Measurements from ENCODE around the gene GPR4.

The GPR4 gene

DNA sequence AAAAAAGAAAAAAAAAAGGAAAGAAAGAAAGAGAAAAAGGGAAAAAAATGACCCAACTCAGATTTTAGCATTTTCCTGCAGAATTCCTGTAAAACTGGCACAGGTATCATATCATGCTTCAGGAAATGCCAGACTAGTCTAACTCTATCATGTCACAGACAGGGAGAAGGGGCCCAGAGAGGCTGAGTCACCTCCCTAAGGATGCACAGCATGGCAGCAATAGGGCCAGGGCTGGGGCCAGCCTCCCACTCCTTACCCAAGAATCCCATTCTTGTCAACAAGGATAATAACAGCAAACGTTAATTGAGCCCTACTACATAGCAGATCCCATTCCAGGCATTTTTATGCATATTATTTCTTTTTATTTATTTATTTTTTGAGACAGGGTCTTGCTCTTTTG is 8.5 kb downstream of the GPR4 start:
- DNase-seq, result no peak
- in situ Hi-C loops (cut with HindIII; ENCODE audit: low pct_ligation_motif_present, low pct_unique_long_range_greater_than_20kb, low sequenced_read_pairs), result no loop called here

DNA sequence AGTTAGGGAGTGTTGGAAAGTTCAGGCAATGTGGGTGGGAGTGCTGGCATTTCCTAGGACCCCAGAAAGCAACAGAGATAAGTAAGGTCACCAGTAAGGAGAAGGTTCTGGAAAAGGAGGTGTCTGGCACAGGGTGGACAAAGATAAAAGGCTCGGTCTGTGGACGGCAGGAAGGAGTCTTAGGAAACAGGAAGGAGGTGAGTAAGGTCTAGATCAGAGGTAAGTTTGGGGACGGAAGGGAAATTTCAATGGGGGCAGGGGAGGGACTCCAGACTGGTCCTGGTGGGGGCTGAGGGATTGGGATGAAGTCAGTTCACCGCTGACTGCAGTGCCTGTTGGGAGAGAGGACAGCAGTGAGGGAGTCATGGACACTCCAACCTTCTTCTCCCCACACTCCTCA is 9.6 kb downstream of the GPR4 start:
- no peak for DNase-seq
- in situ Hi-C loops (cut with HindIII; ENCODE audit: low pct_ligation_motif_present, low pct_unique_long_range_greater_than_20kb, low sequenced_read_pairs), result no loop called here

DNA sequence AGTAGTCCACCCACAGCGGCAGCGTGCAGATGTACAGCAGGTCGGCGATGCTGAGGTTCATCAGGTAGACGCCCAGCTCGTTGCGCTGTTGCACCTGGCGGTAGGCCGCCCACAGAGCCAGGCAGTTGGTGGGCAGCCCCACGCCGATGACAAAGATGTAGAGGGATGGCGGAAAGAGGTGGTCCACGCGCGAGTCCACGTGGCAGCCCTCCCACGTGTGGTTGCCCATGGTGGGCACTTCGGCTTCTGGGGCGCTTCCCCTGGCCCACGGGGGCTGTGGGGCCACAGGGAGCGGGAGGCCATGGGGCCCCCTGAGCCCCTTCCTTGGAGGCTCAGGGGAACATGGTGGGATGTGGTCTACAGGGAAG is 10.4 kb downstream of the GPR4 start:
- in situ Hi-C loops (cut with HindIII; ENCODE audit: low pct_ligation_motif_present, low pct_unique_long_range_greater_than_20kb, low sequenced_read_pairs), result no loop called here
- no peak for DNase-seq

DNA sequence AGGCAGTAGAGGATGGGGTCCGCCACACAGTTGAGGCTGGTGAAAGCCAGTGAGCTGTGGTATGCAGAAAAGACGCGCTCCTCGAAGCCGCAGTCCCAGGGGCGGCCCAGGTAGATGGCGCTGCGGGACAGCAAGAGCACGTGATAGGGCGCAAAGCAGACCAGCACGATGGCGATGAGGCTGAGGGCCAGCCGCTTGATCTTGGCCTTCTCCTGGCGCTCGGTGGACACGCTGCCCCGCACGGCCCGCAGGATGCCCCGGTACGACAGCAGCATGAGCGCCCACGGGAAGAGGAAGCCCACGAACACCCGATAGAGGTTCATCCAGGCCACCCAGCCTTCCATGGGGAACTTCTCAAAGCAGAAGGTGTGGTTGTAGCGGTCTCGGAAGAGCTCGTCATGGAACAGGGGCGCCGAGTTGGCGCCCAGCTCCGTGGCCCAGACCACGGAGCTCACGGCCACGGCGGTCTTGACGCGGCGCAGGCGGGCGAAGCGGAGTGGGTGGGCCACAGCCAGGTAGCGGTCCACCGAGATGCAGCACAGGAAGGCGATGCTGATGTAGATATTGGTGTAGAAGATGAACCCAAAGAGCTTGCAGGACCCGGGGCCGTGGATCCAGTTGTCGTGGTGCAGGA is 10.9 kb downstream of the GPR4 start:
- in situ Hi-C loops (cut with HindIII; ENCODE audit: low pct_ligation_motif_present, low pct_unique_long_range_greater_than_20kb, low sequenced_read_pairs), result no loop called here

DNA sequence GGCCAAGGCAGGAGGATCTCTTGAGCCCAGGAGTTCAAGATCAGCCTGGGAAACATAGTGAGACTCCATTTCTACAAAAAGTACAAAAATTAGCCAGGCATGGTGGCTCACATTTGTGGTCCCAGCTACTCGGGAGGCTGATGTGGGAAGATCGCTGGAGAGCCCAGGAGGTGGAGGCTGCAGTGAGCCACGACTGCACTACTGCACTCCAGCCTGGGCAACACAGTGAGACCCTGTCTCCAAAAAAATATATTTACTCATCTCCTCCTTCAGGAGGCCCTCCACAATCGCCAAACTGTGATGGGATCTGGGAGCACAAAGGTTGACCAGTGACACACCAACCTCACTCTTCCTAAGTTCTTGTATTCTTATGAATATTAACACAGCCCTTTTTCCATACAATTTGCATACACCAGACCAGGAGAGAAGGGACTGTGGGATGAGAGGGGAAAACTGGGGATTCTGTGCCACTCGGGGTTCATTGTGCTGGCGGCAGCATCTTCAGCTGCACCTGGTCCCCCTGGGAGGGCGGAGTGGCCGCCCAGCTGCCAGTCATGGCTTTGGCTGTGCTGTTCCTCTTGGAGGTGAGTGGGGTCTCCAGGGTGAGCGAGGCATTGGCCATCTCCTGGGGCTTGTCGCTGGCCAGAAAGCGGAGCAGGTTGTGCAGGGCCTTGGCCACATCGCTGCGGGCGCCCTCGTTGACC is 11.6 kb downstream of the GPR4 start:
- in situ Hi-C loops (cut with HindIII; ENCODE audit: low pct_ligation_motif_present, low pct_unique_long_range_greater_than_20kb, low sequenced_read_pairs), result no loop called here
- DNase-seq, result no peak

More for the DNA sequence above, 10.9 kb downstream of the GPR4 start:
- DNase-seq, result peak; percentile 14

DNA sequence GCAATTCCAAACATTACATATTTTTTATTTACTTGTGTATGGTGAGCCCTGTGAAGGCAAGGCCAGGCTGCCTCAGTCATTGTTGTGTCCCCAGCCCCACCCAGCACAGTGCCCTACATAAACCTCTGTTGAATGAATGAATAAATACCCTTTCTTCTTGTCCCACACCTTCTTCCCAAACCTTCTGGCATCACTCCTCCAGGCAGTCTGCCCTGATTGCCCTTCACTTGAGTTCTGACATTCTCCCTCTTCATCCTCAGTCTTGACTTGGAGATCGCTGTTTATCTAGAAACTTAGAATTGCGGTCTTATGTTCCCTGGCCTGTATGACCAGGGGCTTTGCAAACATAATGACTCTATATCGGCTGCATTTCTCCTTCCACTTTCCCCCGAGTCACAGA is 12.2 kb downstream of the GPR4 start:
- in situ Hi-C loops (cut with HindIII; ENCODE audit: low pct_ligation_motif_present, low pct_unique_long_range_greater_than_20kb, low sequenced_read_pairs), result no loop called here
- no peak for DNase-seq

DNA sequence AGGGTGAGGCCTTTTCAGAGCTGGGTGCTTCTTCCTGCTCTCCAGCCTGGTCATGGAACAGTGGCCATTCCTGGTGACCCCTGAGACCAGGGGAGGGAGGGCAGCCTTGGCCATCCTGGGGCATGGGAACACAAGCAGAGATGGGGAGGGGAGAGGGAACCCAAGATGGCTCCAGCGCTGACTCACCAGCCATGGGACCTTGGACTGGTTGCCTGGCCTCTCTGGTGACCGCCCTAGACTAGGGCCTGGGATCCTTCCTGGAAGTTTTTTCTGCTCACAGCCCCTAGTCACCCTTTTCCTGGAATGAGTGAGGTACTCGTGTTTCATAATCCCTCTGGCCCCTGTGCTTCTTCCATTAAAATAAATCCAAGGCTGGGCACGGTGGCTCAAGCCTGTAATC is 14.1 kb downstream of the GPR4 start:
- in situ Hi-C loops (cut with HindIII; ENCODE audit: low pct_ligation_motif_present, low pct_unique_long_range_greater_than_20kb, low sequenced_read_pairs), result no loop called here
- no peak for DNase-seq

DNA sequence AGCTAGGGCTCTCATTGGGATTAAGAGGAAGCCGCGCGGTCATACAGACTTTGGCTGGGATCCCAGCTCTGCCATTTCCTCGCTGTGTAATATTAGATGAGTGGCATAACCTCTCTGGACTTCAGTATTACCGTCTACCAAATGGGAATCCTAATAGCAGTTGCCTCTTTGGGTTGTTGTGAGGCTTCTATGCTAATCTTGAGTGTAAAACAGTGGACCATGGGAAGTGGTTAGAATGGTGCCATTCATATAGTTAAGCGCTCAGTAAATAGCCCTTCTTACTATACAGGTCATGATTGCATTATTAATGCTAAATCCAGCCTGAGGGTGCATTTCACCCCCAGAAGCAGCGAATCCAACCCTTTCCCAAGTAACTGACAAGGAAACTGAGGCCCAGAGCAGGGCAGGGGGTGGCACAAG is 16.8 kb downstream of the GPR4 start:
- no peak for DNase-seq
- in situ Hi-C loops (cut with HindIII; ENCODE audit: low pct_ligation_motif_present, low pct_unique_long_range_greater_than_20kb, low sequenced_read_pairs), result no loop called here

DNA sequence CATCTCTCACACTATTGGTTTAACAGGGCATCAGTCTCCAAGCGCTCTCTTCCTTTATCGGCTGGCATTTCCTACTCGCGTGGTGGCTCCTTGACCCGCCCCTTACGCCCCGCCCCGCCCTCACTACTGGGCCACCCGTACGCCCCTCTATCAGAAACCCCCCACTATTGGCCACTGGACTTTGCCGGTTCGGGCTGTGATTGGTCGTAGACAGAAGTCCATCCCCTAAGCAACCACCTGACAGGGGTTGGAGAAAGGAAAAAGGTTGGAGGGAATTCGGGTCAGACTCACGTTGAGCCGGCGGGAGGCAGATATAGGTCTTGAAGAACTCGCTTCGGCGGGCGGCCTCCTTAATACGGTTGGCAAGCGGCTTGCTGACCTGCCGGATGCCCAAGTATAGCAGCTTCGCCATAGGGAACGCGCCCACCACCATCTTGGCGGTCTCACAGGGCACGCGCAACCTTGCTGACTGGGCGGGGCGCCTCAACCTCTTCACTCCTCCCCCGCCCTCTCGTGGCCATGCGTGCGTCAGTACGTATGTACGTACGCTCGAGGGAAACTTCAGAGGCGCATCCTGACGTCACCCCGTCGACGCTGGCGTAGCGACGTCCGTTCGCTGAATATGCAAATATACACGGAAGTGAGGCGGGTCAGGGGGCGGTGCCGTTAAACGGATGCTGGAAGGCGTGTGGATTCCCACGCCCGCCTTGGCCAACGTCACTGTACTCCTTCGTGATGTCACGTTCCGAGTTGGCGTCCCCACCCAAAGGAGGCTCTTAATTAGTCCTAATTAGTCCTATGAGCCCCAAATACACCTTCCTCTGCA is 17.5 kb downstream of the GPR4 start, which contains the start of gene OPA3:
Gene OPA3, minus strand, starts transcription at position 471 of the 826 bp plus-strand sequence. Its CDS starts 38 bp downstream, at position 433.
- in situ Hi-C loops (cut with HindIII; ENCODE audit: low pct_ligation_motif_present, low pct_unique_long_range_greater_than_20kb, low sequenced_read_pairs), result no loop called here
- peak; percentile 99 for DNase-seq

DNA sequence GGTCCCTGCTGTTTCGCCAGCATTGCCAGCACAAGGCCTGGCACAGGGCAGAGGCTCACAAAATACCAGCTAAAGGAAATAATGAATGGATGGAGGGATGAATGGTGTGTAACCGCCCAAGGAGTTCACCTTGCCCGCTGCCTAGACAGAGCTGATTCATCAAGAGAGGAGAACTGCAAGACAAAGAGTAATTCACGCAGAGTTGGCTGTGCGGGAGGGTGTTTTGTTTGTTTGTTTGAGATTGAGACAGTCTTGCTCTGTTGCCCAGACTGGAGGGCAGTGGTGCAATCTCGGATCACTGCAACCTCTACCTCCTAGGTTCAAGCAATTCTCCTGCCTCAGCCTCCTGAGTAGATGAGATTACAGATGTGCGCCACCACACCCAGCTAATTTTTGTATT is 20.4 kb downstream of the GPR4 start:
- in situ Hi-C loops (cut with HindIII; ENCODE audit: low pct_ligation_motif_present, low pct_unique_long_range_greater_than_20kb, low sequenced_read_pairs), result no loop called here
- DNase-seq, result no peak

DNA sequence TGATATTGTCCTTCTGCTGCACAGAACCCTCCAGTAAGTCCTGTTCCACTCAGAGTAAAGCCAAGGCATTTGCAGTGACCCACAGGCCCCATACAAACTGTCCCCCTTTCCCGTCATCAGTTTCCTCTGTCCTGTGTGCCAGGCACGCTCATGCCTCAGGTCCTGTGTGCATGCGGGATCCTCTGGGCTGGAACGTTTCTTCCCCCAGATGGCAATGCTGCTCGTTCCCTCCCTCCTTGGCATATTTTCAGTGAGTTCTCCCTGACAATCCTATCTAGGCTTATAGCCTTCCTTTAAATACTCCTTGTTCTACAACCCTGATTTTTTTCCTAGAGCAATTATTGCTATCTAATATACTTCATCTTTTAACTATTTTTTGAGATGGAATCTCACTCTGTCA is 23.2 kb downstream of the GPR4 start:
- DNase-seq, result no peak
- in situ Hi-C loops (cut with HindIII; ENCODE audit: low pct_ligation_motif_present, low pct_unique_long_range_greater_than_20kb, low sequenced_read_pairs), result no loop called here

DNA sequence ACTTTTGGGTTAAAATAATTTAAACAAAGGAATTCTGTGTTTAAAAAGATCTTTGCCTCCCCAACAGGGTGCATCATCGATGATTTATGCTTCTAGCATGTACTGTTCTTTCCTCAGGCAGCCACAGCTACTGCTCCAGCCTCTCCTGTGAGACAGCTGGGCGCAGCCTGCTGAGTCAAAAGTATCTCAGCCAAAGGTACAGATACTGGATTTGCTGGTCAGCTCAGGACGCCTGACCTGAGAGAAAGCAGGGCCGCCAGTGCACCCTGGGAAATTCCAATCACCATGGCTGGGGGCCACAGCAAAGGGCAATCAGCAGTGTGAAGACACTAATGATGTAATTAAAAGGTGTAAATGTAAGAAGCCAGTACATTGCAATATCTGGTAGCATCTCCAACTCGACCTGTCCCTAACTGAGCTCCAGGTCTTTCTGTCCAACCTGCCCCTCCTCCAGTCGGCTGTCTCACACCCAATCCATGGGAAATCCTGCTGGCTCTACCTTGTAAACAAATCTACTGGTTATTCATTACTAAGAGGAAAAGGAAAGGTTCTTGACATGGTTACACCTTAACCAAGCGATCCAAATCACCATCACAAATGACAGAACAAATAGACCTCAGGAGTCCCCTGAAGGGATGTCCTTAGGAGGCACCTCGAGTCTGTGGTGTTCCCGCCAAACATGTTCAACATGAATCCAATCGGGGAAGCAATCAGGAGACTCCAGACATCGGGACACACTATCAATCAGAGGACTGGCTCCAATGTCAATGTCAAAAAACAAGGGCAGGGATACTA is 24.7 kb downstream of the GPR4 start:
- in situ Hi-C loops (cut with HindIII; ENCODE audit: low pct_ligation_motif_present, low pct_unique_long_range_greater_than_20kb, low sequenced_read_pairs), result no loop called here
- DNase-seq, result peak; percentile 76

DNA sequence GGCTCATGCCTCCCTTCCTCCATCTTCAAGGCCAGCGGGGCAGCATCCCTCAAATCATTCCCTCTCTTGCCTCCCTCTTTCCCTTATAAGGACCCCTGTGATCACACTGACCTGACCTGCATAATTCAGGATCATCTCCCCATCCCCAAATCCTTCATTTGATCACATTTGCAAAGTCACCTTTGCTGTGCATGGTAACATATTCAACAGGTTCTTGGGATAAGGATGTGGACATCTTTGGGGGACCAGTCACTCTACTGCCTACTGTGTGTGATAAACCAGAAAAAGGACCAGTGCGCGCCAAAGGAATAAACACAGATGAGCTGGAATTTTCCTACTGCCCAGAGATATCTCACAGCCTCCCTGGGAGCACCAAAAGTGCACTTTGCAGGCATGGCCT is 25.3 kb downstream of the GPR4 start:
- DNase-seq, result no peak
- in situ Hi-C loops (cut with HindIII; ENCODE audit: low pct_ligation_motif_present, low pct_unique_long_range_greater_than_20kb, low sequenced_read_pairs), result no loop called here

DNA sequence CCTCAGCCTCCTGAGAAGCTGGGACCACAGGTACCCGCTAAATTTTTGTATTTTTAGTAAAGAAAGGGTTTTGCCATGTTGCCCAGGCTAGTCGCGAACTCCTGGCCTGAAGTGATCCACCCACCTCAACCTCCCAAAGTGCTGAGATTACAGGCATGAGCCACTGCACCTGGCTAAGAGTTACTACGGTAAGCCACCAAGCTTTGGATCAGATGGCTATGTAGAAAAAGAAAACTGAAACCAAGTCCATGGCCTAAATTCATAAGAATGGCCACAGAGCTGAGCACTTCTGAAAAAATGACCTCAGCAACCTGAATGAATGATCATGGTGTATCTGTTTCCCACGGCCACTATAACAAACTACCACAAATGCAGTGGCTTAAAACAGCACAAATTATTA is 26.8 kb downstream of the GPR4 start:
- in situ Hi-C loops (cut with HindIII; ENCODE audit: low pct_ligation_motif_present, low pct_unique_long_range_greater_than_20kb, low sequenced_read_pairs), result no loop called here
- no peak for DNase-seq

DNA sequence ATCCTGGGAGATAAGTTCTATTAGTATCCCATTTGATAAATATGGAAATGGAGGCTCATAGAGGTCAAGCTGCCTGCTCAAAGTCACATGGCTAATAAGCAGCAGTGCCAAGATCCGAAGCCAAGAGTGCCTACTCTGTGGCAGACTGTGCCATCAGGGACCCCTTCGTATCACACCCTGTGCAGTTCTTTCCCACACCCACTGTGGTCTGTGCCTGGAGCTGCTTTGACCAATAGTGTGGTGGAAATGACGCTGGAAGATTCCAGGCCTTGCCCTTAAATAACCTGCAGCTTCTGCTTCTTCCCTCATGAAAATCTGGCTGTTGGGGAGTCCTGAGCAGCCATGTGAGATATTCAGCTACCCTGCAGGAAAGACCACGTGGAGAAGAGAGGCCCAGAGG is 27.5 kb downstream of the GPR4 start:
- no peak for DNase-seq
- in situ Hi-C loops (cut with HindIII; ENCODE audit: low pct_ligation_motif_present, low pct_unique_long_range_greater_than_20kb, low sequenced_read_pairs), result no loop called here

DNA sequence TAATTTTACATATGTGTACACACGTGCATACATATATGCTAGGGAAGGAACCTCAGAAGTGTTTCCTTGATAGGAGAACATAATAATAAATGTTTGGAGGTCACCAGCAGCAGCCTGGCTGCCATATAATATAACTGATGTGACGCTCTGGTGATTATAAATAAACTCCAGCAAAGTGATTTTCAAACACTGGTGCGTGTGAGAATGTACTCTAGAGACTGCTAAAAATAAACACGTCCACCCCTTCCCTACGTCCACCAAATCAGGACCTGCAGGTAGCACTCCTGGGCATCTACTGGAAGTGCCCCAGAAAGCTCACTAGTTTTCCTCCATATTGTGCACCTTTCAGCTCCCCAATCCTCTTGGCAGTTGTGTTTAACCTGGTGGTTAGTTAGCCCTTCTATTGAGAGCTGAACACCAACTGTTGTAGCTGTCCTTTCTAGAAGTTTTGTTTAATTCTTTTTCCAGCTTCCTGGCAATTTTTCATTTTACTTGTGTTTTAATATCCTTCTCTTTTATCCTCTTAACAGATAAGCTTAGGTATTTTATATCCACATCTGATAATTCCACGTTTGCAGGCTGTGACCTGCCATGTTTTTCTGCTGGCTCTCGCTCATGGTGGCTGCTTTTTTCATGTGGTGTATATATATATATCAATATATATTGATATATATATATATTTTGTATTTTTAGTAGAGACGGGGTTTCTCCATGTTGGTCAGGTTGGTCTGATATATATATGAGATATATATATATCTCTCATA is 30.4 kb downstream of the GPR4 start:
- in situ Hi-C loops (cut with HindIII; ENCODE audit: low pct_ligation_motif_present, low pct_unique_long_range_greater_than_20kb, low sequenced_read_pairs), result no loop called here
- DNase-seq, result no peak

DNA sequence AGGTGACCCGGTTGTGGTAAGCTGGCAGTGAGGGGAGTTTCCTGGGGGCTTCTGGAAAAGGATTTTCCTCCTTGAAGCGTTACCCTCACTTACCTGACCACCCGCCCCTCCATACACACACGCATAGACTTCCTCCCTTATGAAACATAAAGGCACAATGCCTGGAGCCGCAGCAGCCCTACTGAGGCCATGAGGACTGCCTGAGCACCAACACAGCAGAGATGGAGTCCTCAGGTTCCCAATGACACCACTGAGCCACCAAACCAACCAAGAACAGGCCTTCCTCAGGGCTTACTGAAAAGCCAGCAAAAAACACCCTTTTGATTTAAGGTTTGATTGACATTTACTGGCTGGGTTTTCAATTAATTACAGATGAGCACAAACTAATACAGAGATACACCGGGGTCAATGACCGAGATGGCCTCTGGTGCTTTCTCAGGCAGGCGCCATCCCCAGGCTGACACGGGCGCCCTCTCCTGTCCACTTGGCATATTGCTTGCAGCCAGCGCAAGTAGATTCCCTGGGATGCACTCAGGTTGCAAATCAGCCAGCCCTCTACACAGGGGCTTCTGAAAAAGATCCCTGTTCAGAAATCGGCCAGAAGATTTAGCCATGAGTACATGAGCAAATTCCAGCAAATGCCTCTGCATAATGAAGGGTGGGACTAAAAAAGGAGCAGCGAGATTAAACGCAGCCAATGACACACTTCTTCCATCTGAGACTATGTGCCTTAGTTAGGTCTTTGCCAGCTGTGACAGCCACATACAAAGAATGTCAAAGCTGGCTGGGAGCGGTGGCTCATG is 32.2 kb downstream of the GPR4 start:
- in situ Hi-C loops (cut with HindIII; ENCODE audit: low pct_ligation_motif_present, low pct_unique_long_range_greater_than_20kb, low sequenced_read_pairs), result no loop called here
- DNase-seq, result peak; percentile 46
